OCI-LY1 (cell line): ENCODE measurements around the gene AMELX.

ENCODE experiments used
- H2AFZ ChIP-seq: fragments of 200-600 bp; sonication (generic), shearing (Covaris generic); 2 replicates; pipeline ENCODE4 v1.6.0; 2014; ENCODE audit warnings: antibody characterized with exemption, mild to moderate bottlenecking, low read length
- H3F3A ChIP-seq: fragments of 200-600 bp; sonication (generic), shearing (Covaris generic); 2 replicates; pipeline ENCODE4 v1.6.0; 2014; ENCODE audit warnings: mild to moderate bottlenecking, antibody characterized with exemption, low read length, moderate library complexity; ENCODE audit not compliant: insufficient read depth
- H3K27ac ChIP-seq: fragments of 200-600 bp; sonication (generic); 2 replicates; pipeline ENCODE4 v1.5.1; 2014; ENCODE audit warnings: low read length, mixed run types, mild to moderate bottlenecking, low read depth; ENCODE audit not compliant: poor library complexity, severe bottlenecking
- H3K27me3 ChIP-seq: fragments of 200-600 bp; sonication (generic); 2 replicates; pipeline ENCODE4 v1.6.0; 2014; ENCODE audit warnings: antibody characterized with exemption, mild to moderate bottlenecking, low read length, moderate library complexity; ENCODE audit not compliant: insufficient read depth
- H3K36me3 ChIP-seq: fragments of 200-600 bp; sonication (generic); 2 replicates; pipeline ENCODE4 v1.6.1; 2014; ENCODE audit warnings: mild to moderate bottlenecking, antibody characterized with exemption, low read length, moderate library complexity, mixed read lengths; ENCODE audit not compliant: insufficient read depth
- H3K4me1 ChIP-seq: fragments of 200-600 bp; sonication (generic); 2 replicates; pipeline ENCODE4 v1.5.1; 2014; ENCODE audit warnings: mild to moderate bottlenecking, low read length, moderate library complexity; ENCODE audit not compliant: insufficient read depth, severe bottlenecking
- H3K4me2 ChIP-seq: fragments of 200-600 bp; sonication (generic), shearing (Covaris generic); 2 replicates; pipeline ENCODE4 v1.6.1; 2014; ENCODE audit warnings: low read length
- H3K4me3 ChIP-seq: fragments of 200-600 bp; sonication (generic); 2 replicates; pipeline ENCODE4 v1.5.1; 2014; ENCODE audit warnings: low read length, low read depth, mild to moderate bottlenecking, mixed read lengths; ENCODE audit not compliant: poor library complexity, severe bottlenecking
- H3K79me2 ChIP-seq: fragments of 200-600 bp; shearing (Covaris generic); 2 replicates; pipeline ENCODE4 v1.6.1; 2016; ENCODE audit warnings: mixed run types, low read length, mixed read lengths; ENCODE audit not compliant: insufficient read depth
- H3K9ac ChIP-seq: fragments of 200-600 bp; sonication (generic), shearing (Covaris generic); 2 replicates; pipeline ENCODE4 v1.6.1; 2014; ENCODE audit warnings: mild to moderate bottlenecking, low read length, mixed read lengths
- H3K9me2 ChIP-seq: fragments of 200-600 bp; sonication (generic), shearing (Covaris generic); 2 replicates; pipeline ENCODE4 v1.6.1; 2014; ENCODE audit warnings: low read depth, mild to moderate bottlenecking, low read length, mixed read lengths
- H3K9me3 ChIP-seq: fragments of 200-600 bp; shearing (Covaris generic); 2 replicates; pipeline ENCODE4 v1.6.1; 2014; ENCODE audit warnings: low read length, mixed read lengths
- H4K20me1 ChIP-seq: fragments of 200-600 bp; sonication (generic), shearing (Covaris generic); 2 replicates; pipeline ENCODE4 v1.6.0; 2016; ENCODE audit warnings: mild to moderate bottlenecking, low read length; ENCODE audit not compliant: insufficient read depth
- EZH2 ChIP-seq: fragments of 200-600 bp; sonication (generic), shearing (Covaris generic); IDR thresholded peaks from 2 replicates; pipeline ENCODE4 v1.8.0; 2017; ENCODE audit warnings: borderline replicate concordance, mixed run types, mild to moderate bottlenecking, antibody characterized with exemption, low read length, moderate library complexity, mixed read lengths
- TF ChIP-seq, protein P1 (sequence below): fragments of 200-600 bp; sonication (generic), shearing (Covaris generic); IDR thresholded peaks from 2 replicates; pipeline ENCODE4 v1.5.1; 2017; ENCODE audit warnings: mild to moderate bottlenecking, antibody characterized with exemption, low read length, moderate library complexity, mixed read lengths

The AMELX gene

GRCh38 chrX:11293113-11293512 lies at the start of gene AMELX:
AMELX (plus strand) TSS chrX:11293413; CDS start chrX:11294789, 1,376 bp downstream.
- TF ChIP-seq, protein P1, sequence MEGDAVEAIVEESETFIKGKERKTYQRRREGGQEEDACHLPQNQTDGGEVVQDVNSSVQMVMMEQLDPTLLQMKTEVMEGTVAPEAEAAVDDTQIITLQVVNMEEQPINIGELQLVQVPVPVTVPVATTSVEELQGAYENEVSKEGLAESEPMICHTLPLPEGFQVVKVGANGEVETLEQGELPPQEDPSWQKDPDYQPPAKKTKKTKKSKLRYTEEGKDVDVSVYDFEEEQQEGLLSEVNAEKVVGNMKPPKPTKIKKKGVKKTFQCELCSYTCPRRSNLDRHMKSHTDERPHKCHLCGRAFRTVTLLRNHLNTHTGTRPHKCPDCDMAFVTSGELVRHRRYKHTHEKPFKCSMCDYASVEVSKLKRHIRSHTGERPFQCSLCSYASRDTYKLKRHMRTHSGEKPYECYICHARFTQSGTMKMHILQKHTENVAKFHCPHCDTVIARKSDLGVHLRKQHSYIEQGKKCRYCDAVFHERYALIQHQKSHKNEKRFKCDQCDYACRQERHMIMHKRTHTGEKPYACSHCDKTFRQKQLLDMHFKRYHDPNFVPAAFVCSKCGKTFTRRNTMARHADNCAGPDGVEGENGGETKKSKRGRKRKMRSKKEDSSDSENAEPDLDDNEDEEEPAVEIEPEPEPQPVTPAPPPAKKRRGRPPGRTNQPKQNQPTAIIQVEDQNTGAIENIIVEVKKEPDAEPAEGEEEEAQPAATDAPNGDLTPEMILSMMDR = no peak
- no peak for TF ChIP-seq EZH2
- Histone ChIP-seq H3K27ac (no peak within 1 kb of the TSS), H3K9me3 (no peaks in the 10 kb centered on the region), H3K9me2 (no peaks in the 10 kb centered on the region), H3K27me3 (no peaks in the 10 kb centered on the region), H3K4me2 (no peak within 1 kb of the TSS), H3K4me1 (no peaks in the 10 kb centered on the region), H3F3A (no peaks in the 10 kb centered on the region), H3K36me3 (no peaks in the 10 kb centered on the region), H3K79me2 (no peaks in the 10 kb centered on the region), H3K4me3 (no peak within 1 kb of the TSS), H2AFZ (no peak within 1 kb of the TSS), H3K9ac (no peak within 1 kb of the TSS), H4K20me1 (no peaks in the 10 kb centered on the region)

DNA sequence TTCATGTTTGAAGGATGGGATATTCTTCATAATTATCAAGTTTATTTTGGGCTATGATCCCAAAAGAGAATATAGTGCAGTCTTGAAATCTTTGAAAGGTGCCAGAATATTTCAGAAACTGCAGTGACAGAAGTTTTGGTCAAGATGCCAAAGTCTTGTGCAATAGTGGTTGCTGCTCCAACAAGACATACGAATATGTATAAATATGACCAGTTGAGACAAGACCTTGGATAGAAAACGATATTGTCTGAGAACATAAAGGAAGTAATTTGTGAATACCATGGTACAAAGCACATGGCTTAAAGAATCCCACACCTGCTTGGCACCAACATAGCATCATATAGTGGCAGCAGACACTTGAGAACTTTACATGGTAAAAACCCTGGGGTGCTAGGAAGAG lies 48.6 kb upstream of the AMELX start:
- no peak overlapping the region for H3K4me2 ChIP-seq
- H3K4me1 ChIP-seq = no peaks in the 10 kb centered on the region
- no peaks in the 10 kb centered on the region for H4K20me1 ChIP-seq
- no peaks in the 10 kb centered on the region for H3K9me2 ChIP-seq
- no peaks in the 10 kb centered on the region for H3K9me3 ChIP-seq
- no peaks in the 10 kb centered on the region for H3F3A ChIP-seq
- no peak overlapping the region for H3K4me3 ChIP-seq
- no peak overlapping the region for H3K27ac ChIP-seq
- H3K36me3 ChIP-seq = no peaks in the 10 kb centered on the region
- TF ChIP-seq, protein P1 = no peak
- no peak for TF ChIP-seq EZH2
- no peak overlapping the region for H3K9ac ChIP-seq
- H2AFZ ChIP-seq = no peak overlapping the region
- no peaks in the 10 kb centered on the region for H3K79me2 ChIP-seq
- H3K27me3 ChIP-seq = no peaks in the 10 kb centered on the region

DNA sequence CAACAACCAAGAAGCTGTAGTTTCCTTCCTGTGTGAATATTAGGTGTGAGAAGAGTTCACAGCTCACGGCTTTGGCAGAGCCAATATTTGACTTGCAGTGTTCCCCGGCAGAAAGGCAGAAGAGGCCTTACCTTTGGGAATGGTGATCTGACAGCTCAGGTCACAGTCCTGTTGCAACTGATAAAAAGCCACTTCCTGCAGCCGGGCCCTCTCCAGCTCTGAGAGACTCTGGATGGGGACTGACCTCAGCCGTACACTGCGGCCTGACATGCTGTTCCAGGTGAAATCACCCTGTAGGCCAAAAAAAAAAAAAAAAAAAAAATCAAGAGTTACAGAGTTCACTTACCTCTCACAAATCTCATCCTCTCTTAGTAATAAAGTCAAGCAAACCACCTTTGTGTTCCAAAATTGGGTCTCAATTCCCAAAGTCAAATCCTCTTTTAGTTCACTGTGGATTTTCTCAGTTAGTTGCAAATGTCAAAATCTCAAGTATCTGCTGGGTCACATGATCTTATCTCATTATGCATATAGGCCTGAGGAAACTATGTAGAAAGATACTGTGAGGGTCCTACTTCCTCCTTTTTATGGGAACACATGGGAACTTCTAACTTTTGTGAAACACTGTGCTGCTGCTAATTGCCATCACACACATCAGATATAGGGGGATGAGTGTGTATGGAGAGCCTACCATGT lies 38.6 kb upstream of the AMELX start:
- Histone ChIP-seq H3K4me2 (no peak overlapping the region), H3K4me1 (no peaks in the 10 kb centered on the region), H3K36me3 (no peaks in the 10 kb centered on the region), H3K79me2 (no peaks in the 10 kb centered on the region), H3F3A (no peaks in the 10 kb centered on the region), H3K9me2 (no peaks in the 10 kb centered on the region), H3K9ac (no peak overlapping the region), H3K27me3 (no peaks in the 10 kb centered on the region), H2AFZ (no peak overlapping the region), H3K4me3 (no peak overlapping the region), H3K27ac (no peak overlapping the region), H3K9me3 (no peaks in the 10 kb centered on the region), H4K20me1 (no peaks in the 10 kb centered on the region)
- TF ChIP-seq EZH2 = no peak
- TF ChIP-seq, protein P1 = no peak
